Fibroblast of lung (primary cell): Measurements from ENCODE around the gene CYBA.

Experiments
- EZH2 ChIP-seq: IDR thresholded peaks from 2 replicates; pipeline ENCODE4 v1.5.1; 2012; ENCODE audit warnings: low read length, control low read depth, mild to moderate bottlenecking; ENCODE audit errors: missing control alignments
- TF ChIP-seq, protein P1 (sequence below), 2 donors: IDR thresholded peaks in 1 of 2; conservative IDR thresholded peaks in 1 of 2; 1 replicate in 1 of 2; 2 replicates in 1 of 2; pipeline ENCODE4 v1.5.1; 2011 to 2012; ENCODE audit warnings: low read length in 2 of 2, control low read depth in 1 of 2, inconsistent platforms in 1 of 2, low read depth in 1 of 2, mild to moderate bottlenecking in 1 of 2

DNA sequence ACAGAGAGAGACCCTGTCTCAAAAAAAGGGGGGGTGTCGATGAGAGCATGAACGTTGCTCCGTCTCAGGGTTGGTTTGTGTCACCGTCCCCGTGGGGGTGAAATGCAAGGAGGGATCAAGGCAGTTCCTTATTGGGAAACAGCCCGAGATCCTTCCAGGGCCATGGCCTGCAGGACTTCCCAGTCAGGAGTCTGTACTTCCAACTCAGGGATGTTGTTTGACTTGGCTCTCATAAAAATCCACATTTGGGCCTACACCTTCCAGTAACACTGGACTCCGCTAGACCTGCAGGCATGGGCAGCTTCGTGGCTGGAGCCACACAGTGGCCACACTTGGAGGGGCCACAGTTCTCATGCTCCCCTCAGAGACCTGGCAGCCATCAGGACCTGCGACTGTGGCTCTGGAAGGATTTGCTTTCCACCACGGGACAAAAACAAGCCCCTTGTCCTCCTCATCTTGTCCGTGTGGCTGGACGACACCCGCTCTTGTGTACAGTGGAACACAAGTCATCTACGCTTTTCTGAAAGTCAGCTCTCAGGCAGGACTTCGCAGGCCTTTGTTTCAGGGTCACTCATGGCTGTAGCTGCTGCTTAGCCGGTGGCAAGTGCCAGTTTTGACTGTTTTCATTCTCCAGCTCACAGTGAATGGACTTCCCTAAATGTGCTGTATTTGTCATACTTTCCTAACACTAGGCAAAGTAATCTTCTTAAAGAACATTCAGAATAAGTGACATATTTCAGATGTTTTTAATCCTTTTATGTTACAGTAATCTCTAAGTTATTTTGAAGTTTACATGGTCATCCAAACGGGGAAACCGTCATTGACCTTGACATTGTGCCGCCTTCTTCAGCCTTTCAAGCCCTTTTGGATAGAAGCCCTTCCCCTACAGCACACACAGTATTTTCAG lies 36.7 kb downstream of the CYBA start:
- TF ChIP-seq EZH2: no peak
- TF ChIP-seq, protein P1, sequence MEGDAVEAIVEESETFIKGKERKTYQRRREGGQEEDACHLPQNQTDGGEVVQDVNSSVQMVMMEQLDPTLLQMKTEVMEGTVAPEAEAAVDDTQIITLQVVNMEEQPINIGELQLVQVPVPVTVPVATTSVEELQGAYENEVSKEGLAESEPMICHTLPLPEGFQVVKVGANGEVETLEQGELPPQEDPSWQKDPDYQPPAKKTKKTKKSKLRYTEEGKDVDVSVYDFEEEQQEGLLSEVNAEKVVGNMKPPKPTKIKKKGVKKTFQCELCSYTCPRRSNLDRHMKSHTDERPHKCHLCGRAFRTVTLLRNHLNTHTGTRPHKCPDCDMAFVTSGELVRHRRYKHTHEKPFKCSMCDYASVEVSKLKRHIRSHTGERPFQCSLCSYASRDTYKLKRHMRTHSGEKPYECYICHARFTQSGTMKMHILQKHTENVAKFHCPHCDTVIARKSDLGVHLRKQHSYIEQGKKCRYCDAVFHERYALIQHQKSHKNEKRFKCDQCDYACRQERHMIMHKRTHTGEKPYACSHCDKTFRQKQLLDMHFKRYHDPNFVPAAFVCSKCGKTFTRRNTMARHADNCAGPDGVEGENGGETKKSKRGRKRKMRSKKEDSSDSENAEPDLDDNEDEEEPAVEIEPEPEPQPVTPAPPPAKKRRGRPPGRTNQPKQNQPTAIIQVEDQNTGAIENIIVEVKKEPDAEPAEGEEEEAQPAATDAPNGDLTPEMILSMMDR (conservative IDR thresholded peaks at IDR 0.05 in 1 of 2, IDR thresholded peaks at IDR 0.05 in 1 of 2; ENCODE audit: low read depth in 1 of 2, low read length in 2 of 2): no peak
